GM10266 (cell line): ENCODE data around the gene CELA2B.
A peak's percentile ranks its signal among the peaks of the same experiment; 100 is the strongest.

Source experiments
- DNase-seq: peaks from one replicate; pipeline ENCODE4 v3.0.0; 2012; ENCODE audit errors: extremely low spot score
- TF ChIP-seq, protein P1 (sequence below): IDR thresholded peaks from 2 replicates; pipeline ENCODE4 v1.5.1; 2012; ENCODE audit warnings: mild to moderate bottlenecking, low read depth; ENCODE audit not compliant: control insufficient read depth, insufficient read depth; ENCODE audit errors: missing control alignments

Gene CELA2B

DNA sequence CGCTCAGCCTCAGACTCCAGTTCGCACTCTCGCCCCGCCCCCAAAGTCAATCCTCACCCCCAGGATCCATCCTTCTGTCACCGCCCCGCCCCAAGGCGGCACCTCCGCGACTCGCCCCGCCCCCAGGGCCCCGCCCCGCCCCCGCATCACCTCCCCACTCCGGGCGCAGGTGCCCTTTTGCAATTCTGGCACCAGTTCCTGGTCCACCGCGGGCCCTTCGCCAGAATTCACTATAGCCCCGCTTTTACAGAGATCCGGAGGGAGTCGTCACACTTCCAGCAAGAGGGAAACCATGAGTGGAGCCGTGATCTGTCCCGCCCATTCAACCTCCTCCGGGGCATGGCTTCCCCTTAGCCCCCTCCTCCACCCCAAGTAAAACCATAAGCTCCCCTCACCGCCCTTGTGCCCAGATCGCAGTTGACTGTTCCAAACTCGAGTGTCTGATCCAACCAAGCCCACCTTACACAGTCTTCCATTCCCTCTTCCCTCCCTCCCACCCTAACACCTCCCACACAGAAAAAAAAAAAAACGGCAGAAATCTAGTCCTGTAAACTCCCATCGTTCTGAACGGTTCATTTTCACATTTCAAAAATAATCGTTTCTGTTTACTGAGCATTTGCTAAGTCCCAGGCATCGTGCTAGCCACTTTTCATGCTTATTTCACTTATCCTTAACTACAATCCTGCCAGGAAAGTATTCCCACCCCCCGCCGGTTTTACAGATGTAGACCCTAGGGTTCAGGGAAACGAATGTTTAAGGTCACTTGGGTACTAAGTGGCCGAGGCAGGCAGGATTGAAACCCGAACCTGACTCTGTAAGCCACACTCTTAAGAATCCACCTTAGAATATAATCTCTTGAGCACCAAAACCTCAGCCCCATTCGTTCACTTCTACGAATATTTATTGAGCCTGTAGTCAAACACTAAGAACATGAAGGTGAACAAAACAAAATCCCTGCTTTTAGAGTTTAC, 49.4 kb downstream of the CELA2B start:
- TF ChIP-seq, protein P1, sequence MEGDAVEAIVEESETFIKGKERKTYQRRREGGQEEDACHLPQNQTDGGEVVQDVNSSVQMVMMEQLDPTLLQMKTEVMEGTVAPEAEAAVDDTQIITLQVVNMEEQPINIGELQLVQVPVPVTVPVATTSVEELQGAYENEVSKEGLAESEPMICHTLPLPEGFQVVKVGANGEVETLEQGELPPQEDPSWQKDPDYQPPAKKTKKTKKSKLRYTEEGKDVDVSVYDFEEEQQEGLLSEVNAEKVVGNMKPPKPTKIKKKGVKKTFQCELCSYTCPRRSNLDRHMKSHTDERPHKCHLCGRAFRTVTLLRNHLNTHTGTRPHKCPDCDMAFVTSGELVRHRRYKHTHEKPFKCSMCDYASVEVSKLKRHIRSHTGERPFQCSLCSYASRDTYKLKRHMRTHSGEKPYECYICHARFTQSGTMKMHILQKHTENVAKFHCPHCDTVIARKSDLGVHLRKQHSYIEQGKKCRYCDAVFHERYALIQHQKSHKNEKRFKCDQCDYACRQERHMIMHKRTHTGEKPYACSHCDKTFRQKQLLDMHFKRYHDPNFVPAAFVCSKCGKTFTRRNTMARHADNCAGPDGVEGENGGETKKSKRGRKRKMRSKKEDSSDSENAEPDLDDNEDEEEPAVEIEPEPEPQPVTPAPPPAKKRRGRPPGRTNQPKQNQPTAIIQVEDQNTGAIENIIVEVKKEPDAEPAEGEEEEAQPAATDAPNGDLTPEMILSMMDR: no peak
- DNase-seq: no peak

DNA sequence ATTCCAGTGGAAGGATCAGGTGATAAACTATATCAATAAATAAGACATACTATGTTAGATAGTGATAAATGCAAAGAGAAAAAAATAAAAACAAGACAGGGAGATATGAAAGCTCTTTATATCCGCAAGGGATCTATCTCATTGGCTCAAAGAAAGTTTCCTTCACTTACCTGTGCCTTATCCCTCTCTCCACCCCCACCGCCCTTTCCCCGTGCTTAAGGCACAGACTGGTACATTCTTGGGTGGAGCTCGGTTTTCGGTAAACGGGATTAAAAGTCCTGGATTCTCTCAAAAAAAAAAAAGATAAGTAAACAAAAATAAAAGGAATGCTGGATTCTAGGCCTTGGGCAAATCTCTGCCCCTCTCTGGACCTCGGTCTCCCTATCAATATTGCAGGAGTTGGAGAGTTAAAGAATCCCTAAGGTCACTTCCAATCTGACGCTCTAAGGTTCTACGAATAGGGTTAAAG, 50.2 kb downstream of the CELA2B start:
- DNase-seq: no peak
- TF ChIP-seq, protein P1: no peak

DNA sequence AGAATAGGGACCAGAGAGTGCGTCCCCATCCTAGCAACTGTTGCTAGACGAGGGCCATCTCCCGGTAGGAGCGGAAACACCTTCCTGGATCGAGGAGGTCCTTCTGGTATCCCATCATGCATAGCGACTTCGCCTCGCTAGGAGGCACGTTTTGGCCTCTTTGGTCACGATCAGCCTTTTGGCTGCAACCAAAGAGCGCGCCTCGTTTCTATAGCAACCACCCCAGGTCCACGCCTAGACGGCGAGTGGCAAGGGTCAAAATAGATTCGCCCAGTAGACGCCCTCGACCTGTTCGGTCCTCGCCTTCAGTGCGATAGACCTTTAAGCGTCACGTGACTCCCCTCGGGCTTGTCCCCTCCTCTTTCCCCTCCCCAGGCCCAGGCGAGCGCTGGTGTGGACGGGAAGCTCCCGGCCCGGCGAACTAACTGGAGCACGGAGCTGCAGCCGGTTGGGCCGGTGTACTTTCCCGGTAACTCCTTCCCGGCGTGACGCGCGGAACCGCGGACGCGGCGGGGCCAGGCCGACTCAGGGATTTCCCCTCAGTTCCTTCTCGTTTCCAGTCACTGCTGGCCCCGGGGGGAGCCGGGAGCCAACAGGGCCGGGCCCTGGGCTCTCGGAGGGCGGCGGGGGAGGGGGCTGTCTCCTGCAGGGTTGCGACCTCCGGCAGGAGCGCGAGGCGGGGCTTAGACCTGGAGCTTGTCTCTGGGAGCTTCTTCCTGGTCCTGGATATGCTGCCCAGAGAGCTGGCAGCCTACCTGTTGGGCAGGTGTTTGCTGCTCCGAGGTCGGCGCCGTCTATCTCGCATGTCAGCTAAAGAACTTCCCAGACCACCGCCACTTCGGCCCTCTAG, 50.8 kb downstream of the CELA2B start, which contains the start of gene DNAJC16:
Gene DNAJC16, plus strand, starts transcription at position 359 of the 850 bp plus-strand sequence. CDS start 2,258 bp downstream, outside the sequence.
- DNase-seq: peak; percentile 86
- TF ChIP-seq, protein P1: peak; percentile 39

DNA sequence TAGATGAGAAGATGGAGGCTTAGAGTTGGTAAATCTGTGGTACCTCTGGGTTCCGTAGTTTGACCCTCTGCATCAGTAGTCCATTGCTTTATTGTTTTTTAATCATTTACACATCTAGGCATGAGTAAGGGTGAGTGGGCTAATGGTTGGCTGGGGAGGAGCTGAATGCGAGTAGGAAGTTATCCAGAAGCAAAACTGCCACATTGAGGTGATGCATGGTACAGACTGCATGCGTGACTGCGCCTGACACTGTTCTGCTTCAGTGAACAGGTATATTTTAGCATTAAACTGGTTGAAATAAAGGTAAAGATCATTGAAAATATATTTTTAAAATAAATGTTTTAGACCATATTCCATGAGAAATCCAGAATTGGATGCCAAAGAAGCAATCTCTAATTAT, 55.1 kb downstream of the CELA2B start:
- no peak for DNase-seq
- TF ChIP-seq, protein P1: no peak

DNA sequence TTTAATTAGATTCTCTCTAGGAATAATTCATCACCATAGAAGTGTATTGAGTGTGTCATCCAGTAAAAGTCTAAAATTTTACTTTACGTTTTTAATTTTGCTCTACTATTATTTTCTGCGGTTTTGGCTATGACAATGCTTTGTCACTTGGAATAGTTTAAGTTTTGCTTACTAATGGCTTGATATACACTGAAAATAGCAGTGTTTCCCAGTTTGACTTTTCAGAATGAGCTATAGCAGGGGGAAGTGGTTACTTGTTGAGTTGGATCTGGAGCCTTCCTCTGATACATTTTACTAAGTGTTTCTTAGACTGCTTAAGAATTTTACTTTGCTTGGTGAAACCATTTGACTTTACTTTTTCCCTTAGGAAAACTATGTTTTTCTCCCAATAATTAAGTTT, 55.8 kb downstream of the CELA2B start:
- DNase-seq: no peak
- TF ChIP-seq, protein P1: no peak

DNA sequence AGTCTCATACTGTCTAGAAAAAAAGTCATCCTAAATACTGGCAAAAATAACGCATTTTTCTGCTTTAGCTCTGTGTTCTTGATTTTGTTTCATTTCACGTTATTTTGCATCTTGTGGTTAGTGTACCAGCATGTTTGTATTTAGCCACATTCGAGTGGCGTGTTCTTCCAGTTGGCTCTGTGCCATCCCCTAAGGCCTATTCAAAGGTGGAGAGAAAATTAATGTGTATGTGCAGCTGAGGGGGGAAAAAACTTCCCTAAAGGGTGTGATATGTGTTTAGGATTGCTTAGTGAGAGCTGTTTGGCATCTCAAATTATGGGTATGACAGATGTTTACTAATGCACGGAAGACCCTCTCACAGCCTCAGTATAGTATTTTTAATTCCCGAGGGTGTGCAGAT, 62.9 kb downstream of the CELA2B start:
- DNase-seq: no peak
- TF ChIP-seq, protein P1: no peak
